Left ventricle myocardium inferior (tissue), 1 donor: ENCODE measurements around the gene TBX15. TPM values are rescaled to one million over a fixed set of nuclear protein-coding genes. Genes with fewer than 3 reads are reported as not detected.

Experiments used
- DNase-seq: peaks from one replicate; pipeline ENCODE4 v3.0.0-alpha.2; 2020
- H3K27ac ChIP-seq: fragments of 200-600 bp; replicated peaks from 2 replicates; pipeline ENCODE4 v1.8.0; 2021
- H3K27me3 ChIP-seq: fragments of 200-600 bp; 2 replicates; pipeline ENCODE4 v1.8.0; 2021; ENCODE audit warnings: low read depth
- H3K36me3 ChIP-seq: fragments of 200-600 bp; 2 replicates; pipeline ENCODE4 v1.8.0; 2021
- H3K4me1 ChIP-seq: fragments of 200-600 bp; 2 replicates; pipeline ENCODE4 v1.8.0; 2021
- H3K4me3 ChIP-seq: fragments of 200-600 bp; 2 replicates; pipeline ENCODE4 v1.8.0; 2021; ENCODE audit warnings: mild to moderate bottlenecking, moderate library complexity
- H3K9me3 ChIP-seq: fragments of 200-600 bp; replicated peaks from 2 replicates; pipeline ENCODE4 v1.8.0; 2021
- intact Hi-C: fragments of 100-400 bp; cut with micrococcal nuclease; formaldehyde crosslinking; loops from one replicate; pipeline ENCODE4 v1.11.0; 2022
- long read RNA-seq: library from polyadenylated mRNA; unstranded; transcript quantifications from one replicate; pipeline ENCODE4 v2.0.0, GENCODE V29; 2021
- total RNA-seq: library from RNA; stranded (reverse); fragmentation: NEBNext Ultra II Directional; extraction: Animal tissue kit (Norgen Biotek cat#: 25700); gene quantifications from one replicate; pipeline ENCODE4 v1.2.1, GENCODE V29; 2021
- TF ChIP-seq, protein P1 (sequence below): fragments of 200-600 bp; IDR thresholded peaks from 2 replicates; pipeline ENCODE4 v1.8.0; 2021; ENCODE audit warnings: antibody characterized with exemption, mild to moderate bottlenecking, borderline replicate concordance
- donor health status: DM: no; HTN: yes; CAD: no; lungs with severe emphysema.

The TBX15 gene
- total RNA-seq = 0.63 TPM
- long read RNA-seq, full-length matches to known transcripts = 1 of 2 reads
- long read RNA-seq, partial matches to known transcripts = 1 of 2 reads
- long read RNA-seq, other reads (novel, unspliced or antisense) = 0 of 2 reads

- H3K4me3 ChIP-seq = peak within 1 kb of the TSS; percentile 65
- peaks cover 100% of the 10 kb centered on the region for H3K27me3 ChIP-seq
- TF ChIP-seq, protein P1, sequence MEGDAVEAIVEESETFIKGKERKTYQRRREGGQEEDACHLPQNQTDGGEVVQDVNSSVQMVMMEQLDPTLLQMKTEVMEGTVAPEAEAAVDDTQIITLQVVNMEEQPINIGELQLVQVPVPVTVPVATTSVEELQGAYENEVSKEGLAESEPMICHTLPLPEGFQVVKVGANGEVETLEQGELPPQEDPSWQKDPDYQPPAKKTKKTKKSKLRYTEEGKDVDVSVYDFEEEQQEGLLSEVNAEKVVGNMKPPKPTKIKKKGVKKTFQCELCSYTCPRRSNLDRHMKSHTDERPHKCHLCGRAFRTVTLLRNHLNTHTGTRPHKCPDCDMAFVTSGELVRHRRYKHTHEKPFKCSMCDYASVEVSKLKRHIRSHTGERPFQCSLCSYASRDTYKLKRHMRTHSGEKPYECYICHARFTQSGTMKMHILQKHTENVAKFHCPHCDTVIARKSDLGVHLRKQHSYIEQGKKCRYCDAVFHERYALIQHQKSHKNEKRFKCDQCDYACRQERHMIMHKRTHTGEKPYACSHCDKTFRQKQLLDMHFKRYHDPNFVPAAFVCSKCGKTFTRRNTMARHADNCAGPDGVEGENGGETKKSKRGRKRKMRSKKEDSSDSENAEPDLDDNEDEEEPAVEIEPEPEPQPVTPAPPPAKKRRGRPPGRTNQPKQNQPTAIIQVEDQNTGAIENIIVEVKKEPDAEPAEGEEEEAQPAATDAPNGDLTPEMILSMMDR = no peak
- intact Hi-C loops = no loop called here
- H3K27ac ChIP-seq = peak within 1 kb of the TSS; percentile 47
- DNase-seq = no peak
- H3K9me3 ChIP-seq = no peaks in the 10 kb centered on the region
- H3K4me1 ChIP-seq = peaks cover 53% of the 10 kb centered on the region
- H3K36me3 ChIP-seq = no peaks in the 10 kb centered on the region
Measured at GRCh38 chr1:118988186-118989005, at the start of gene TBX15. TSS of gene TBX15 (minus strand) at chr1:118988343. CDS start at chr1:118987795, 548 bp downstream.

- DNase-seq = no peak
- intact Hi-C loops = no loop called here
- TF ChIP-seq, protein P1 = no peak
- H3K27ac ChIP-seq = no peak overlapping the region
- H3K9me3 ChIP-seq = no peaks in the 10 kb centered on the region
- no peaks in the 10 kb centered on the region for H3K4me1 ChIP-seq
- H3K4me3 ChIP-seq = no peak overlapping the region
- peaks cover 30% of the 10 kb centered on the region for H3K36me3 ChIP-seq
- no peaks in the 10 kb centered on the region for H3K27me3 ChIP-seq
Measured at GRCh38 chr1:119034359-119034758, 46.2 kb upstream of the TBX15 start.

DNA sequence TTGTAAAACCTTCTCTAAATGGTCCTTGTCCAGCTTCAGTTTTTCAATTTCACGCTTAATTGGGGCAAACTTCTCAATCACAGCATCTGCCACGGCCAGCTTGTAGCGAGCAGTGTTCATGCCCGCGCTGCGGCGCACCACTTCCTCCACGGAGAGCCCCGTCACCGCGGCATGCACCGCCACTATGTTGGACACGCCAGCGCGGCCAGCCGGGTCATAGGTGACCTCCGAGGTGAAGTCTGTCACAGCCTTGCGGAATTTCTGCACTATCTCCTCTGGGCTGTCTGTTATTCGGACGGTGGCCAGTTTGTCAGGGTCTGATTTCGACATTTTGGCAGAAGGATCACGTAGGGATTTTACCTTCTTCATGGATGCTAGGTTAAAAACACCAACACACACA lies 44.8 kb upstream of the TBX15 start:
- Histone ChIP-seq H3K27me3 (no peaks in the 10 kb centered on the region), H3K27ac (no peak overlapping the region), H3K4me3 (no peak overlapping the region), H3K36me3 (peaks cover 29% of the 10 kb centered on the region), H3K9me3 (no peaks in the 10 kb centered on the region), H3K4me1 (no peaks in the 10 kb centered on the region)
- intact Hi-C loops = no loop called here
- DNase-seq = no peak
- TF ChIP-seq, protein P1 = no peak

DNA sequence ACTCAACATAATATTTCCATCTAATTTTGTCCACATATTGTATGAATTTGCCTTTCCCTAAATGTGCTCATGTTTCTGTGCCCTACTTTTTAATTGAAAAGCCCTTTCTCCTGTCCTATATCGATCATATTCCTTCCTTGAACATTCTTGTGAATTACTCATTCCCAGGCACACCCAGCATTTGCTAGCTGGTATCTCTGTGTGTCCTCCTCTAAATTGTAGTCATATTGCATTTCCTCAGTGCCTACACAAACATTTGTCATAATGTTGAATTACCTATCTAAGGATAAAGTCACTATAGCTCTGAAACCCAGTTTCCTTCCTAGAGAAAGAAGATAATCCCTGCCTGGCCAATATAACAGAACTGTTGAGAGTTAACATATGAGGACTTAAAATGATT lies 39.6 kb upstream of the TBX15 start:
- Histone ChIP-seq H3K4me1 (no peaks in the 10 kb centered on the region), H3K36me3 (peaks cover 15% of the 10 kb centered on the region), H3K9me3 (peaks cover 6% of the 10 kb centered on the region), H3K4me3 (no peak overlapping the region), H3K27me3 (no peaks in the 10 kb centered on the region), H3K27ac (no peak overlapping the region)
- TF ChIP-seq, protein P1 = no peak
- intact Hi-C loops = no loop called here
- DNase-seq = no peak

DNA sequence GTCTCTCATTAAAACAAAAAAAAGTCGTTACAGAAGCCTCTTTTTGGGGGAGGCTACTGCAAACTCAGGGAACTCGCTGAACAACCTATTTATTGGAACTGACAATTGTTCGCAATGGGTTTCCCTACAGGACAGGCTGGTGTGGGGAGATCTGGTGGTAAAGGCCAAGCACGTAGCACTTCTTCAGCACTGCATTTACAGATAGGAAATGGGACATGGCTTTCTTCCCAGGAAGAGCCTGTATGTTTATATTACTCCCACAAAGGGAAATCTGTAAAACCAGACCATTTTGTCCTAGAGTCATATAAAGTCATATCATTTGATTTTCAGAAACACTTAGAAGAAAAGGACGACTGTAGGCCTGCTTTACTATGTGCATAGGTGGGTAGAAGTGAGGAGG lies 38.8 kb upstream of the TBX15 start:
- Histone ChIP-seq H3K4me1 (no peaks in the 10 kb centered on the region), H3K27ac (no peak overlapping the region), H3K27me3 (no peaks in the 10 kb centered on the region), H3K4me3 (no peak overlapping the region), H3K36me3 (peaks cover 7% of the 10 kb centered on the region), H3K9me3 (peaks cover 6% of the 10 kb centered on the region)
- DNase-seq = no peak
- intact Hi-C loops = no loop called here
- TF ChIP-seq, protein P1 = no peak
